GM19438 (cell line): ENCODE measurements around the gene XRCC5.

ENCODE experiments used
- ATAC-seq: cut with Tn5 transposase; IDR thresholded peaks from one replicate; pipeline ENCODE4 v1.9.1; 2021; ENCODE audit warnings: low read depth; ENCODE audit not compliant: unreplicated experiment

XRCC5 gene

GRCh38 chr2:216216951-216217903 lies 108.1 kb downstream of the XRCC5 start:
- ATAC-seq: no peak

DNA sequence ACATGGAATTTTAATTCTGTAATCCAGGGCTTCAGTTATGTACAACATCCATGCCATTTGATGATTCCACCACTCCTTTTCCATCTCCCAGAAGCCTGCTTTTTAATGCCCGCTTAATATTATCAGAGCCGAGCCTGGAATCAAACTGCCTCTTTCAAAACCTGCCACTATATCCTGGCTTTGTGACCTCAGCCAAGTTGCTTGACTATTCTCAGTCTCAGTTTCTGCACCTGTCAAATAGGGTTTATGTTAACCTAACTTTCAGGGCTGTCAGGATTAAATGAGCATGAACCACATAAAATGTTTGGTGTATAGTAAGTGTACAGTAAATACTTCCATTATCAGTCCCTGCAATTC lies 108.7 kb downstream of the XRCC5 start:
- ATAC-seq: no peak

- no peak for ATAC-seq
Observed at GRCh38 chr2:216219861-216220260, 110.7 kb downstream of the XRCC5 start.

- ATAC-seq: no peak
Observed at GRCh38 chr2:216220976-216221375, 111.8 kb downstream of the XRCC5 start.

- ATAC-seq: no peak
Observed at GRCh38 chr2:216221811-216222210, 112.7 kb downstream of the XRCC5 start.

GRCh38 chr2:216222650-216223352 lies 113.7 kb downstream of the XRCC5 start:
- peak; percentile 54 for ATAC-seq

- no peak for ATAC-seq
Observed at GRCh38 chr2:216224388-216224787, 115.2 kb downstream of the XRCC5 start.

DNA sequence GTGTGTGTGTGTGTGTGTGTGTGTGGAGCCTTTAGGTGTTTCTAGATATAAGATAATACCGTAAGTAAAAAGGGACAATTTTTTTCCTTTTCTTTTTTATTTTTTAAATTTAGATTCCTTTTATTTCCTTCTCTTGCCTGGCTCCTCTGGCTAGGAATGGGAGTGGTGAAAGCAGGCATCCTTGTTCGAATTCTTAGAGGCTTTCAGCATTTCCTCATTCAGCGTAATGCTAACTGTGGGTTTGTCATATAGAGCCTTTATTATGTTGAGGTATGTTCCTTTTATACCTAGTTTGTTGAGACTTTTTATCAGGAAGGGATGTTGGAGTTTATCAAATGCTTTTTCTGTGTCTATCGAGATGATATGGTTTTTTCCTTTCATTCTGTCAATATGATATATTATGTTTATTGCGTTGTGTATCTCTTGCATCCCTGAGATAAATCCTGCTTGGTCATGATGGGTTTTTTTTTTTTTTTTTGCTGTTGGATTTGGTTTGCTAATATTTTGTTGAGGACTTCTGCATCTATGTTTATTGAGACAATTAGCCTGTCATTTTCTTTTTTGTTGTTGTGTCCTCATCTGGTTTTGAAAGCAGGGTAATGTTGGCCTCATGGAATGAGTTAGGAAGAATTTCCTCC lies 120.2 kb downstream of the XRCC5 start:
- ATAC-seq: no peak

GRCh38 chr2:216231867-216232266 lies 122.7 kb downstream of the XRCC5 start:
- ATAC-seq: no peak

DNA sequence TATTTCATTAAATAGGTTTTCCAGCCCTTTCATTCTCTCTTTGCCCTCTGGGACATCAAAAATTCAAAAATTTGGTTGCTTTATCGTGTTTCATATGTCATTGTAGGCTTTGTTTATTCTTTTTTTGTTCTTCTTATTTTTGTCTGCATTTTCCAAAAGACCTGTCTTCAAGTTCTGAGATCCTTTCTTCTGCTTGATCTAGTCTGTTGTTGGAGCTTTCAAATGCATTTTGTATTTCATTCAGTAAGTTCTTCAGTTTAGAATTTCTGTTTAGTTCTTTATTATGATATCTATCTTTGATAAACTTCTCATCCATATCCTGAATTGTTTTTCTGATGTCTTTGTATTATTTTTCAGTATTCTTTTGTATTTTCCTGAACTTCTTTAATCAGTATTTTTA lies 123.6 kb downstream of the XRCC5 start:
- no peak for ATAC-seq

DNA sequence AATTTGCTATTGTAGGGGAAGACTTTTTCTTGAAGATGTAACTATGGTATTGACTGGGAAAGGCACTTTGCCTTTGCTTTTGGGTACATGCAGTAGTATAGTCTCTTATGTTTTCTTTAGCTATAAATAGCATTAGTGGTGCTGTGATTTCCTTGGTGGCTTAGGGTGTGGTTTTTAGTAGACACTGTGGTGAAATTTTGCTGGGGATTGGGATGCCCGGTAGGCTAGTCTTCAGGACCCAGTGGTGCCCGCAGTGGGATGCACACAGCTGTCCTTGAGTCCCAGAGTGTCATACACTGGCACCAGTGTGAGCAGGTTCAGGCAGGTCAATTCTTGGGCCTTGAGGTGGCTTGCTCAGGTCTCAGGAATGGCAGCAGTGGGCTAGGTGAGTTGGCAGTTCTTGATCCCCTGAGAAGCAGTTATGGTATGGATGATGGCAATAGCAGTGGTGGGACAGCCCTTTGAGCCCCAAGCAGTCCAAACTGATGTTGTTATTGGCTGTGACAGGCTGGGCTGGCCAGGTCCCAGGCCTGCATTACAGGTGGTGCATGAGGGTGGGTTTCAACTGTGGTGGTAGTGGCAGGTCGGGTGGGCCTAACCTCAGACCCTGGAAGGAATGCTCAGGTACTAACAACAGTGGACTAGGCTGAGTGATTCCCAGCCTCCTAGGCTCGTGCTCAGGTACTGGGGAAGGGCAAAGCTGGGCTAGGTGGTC lies 124.3 kb downstream of the XRCC5 start:
- no peak for ATAC-seq

DNA sequence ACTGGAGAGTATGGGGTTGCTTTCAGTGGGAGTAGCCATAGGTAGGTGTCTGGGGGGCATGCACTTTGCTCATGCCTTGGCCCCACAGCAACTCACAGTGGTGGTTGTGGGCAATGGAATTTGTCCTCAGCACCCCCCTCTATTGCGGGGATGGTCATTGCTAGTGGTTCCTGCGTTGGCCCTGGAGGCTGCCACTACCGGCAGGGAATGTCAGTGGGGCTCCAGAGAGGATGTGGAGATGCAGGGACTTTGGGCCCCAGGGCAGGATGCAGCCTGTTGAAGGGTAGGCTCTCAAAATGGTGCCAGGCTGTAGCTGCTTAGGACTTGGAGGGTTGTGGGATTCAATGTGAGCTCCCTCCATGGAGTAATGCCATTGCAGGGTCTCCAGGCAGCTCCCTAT lies 125.0 kb downstream of the XRCC5 start:
- no peak for ATAC-seq

DNA sequence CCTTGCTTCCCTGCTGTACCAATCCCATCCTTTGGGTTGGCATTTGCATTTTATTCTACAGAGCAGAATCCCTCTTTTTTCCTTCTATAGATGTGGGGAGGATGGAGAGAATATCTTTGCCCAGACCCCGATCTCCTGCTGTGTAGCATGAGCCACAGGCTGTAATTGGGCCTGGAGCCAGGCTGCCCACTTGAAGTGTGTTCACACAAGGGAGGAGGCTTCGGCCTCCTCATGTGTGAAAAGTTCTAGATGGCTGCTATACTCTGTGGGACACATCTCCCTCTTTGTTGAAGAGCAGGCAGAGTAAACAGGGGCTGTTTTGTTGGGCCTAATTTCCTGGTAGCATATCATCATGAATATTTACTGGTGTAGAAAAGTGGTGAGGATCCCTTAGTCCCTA lies 126.3 kb downstream of the XRCC5 start:
- ATAC-seq: no peak

DNA sequence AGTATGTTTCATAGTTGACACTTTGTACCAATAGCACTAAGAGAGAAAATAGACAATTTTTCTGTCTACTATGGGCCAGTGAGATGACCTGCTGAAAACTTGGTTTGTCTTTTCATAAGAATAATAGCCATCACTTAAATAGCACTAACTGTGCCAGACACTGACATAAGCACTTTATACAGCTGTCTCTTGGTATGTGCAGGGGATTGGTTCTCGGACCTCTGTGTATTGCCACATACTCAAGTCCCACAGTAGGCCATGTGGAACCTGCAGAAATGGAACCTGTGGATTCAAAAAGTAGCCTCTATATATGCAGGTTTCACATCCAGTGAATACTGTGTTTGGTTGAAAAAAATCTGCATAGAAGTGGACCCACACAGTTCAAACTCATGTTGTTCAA lies 126.7 kb downstream of the XRCC5 start:
- ATAC-seq: no peak

GRCh38 chr2:216236486-216236885 lies 127.3 kb downstream of the XRCC5 start:
- no peak for ATAC-seq

DNA sequence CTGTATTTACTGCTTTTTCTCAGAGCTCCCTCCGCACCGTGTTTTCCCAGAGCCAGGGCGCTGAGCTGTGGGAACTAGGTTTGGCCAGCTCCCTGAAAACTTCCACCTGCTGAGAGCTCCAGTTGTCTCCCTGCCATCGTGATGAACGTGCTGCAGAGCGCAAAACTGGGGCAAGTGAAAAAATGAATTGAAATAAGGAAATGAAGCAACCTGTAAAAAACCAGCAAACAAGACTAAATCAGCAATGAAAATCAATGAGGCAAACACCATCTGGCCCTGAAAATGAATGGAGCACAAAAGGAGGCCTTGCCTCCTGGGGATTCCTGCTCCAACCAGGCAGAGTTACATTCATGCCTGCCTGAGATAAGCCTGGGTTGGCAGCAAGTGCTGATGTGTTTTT lies 133.2 kb downstream of the XRCC5 start:
- ATAC-seq: no peak

DNA sequence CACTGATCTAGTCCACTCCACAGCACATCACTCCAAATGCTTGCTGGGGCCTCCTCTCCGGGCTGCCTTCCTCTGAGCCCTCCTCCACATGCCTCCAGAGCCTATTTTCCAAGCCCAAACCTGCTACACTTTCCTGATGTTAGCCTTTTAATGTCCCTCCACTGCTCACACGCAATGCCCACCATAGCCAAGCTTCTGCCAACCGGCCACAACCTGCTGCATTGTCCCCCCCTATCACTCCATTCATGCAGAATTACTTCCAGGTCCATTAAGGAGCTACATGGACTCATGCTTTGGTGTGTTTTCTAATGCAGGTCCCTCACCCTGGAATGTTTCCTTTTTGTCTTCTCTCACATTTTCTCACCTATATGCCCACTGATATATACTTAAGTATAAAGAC lies 133.9 kb downstream of the XRCC5 start:
- ATAC-seq: no peak

GRCh38 chr2:216245391-216245975 lies 136.3 kb downstream of the XRCC5 start:
- no peak for ATAC-seq

DNA sequence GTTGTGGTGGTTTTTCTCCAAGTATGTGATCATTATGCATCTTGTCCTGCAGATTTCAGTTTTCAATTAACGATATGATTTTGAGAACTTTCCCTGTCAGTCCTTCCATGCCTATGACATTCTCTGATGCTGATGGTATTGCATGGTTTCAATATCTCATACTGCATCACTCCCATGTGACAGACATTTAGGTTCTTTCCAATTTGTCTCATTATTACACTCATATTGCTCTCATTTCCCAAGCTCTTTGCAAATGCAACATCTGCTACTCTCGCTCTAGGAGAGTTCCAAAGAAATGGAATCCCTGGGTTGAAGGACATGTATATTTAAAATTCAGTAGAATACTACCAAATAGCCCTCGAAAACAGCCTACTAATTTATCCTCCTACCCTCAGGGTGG lies 137.6 kb downstream of the XRCC5 start:
- no peak for ATAC-seq
